ENCODE data around the gene CSRNP2.

CSRNP2 gene

DNA sequence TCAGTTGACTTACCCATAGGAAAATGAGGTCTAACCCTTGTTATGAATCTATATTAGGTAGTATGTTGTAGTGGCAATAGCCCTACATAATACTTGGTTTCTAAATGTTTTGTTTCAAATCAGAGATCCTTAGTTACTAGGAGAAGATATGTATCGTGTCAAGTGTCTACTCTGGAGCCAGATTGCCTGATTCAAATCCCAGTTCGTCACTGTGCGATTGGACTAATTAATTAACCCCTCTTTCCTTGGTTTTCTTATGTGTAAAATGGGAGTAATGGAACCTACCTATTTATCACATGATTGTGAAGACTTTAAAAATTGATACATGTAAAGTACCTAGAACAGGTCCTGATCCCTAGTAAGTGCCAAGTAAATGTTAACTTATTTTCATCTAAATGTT lies 33.9 kb downstream of the CSRNP2 start:
- no peak overlapping the region for H3K27ac ChIP-seq
- DNase-seq: no peak
- TF ChIP-seq, protein P1, sequence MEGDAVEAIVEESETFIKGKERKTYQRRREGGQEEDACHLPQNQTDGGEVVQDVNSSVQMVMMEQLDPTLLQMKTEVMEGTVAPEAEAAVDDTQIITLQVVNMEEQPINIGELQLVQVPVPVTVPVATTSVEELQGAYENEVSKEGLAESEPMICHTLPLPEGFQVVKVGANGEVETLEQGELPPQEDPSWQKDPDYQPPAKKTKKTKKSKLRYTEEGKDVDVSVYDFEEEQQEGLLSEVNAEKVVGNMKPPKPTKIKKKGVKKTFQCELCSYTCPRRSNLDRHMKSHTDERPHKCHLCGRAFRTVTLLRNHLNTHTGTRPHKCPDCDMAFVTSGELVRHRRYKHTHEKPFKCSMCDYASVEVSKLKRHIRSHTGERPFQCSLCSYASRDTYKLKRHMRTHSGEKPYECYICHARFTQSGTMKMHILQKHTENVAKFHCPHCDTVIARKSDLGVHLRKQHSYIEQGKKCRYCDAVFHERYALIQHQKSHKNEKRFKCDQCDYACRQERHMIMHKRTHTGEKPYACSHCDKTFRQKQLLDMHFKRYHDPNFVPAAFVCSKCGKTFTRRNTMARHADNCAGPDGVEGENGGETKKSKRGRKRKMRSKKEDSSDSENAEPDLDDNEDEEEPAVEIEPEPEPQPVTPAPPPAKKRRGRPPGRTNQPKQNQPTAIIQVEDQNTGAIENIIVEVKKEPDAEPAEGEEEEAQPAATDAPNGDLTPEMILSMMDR (IDR thresholded peaks at IDR 0.05; ENCODE audit: low read depth, low read length, missing control alignments): no peak
- H3K36me3 ChIP-seq (replicated peaks): peaks cover 14% of the 10 kb centered on the region
- peak overlapping the region; percentile 91 for H3K4me3 ChIP-seq (ENCODE audit: low read depth, low read length)
- H3K27me3 ChIP-seq (replicated peaks): no peaks in the 10 kb centered on the region
- in situ Hi-C loops (cut with HindIII; ENCODE audit: low pct_ligation_motif_present, low sequenced_read_pairs): no loop called here

DNA sequence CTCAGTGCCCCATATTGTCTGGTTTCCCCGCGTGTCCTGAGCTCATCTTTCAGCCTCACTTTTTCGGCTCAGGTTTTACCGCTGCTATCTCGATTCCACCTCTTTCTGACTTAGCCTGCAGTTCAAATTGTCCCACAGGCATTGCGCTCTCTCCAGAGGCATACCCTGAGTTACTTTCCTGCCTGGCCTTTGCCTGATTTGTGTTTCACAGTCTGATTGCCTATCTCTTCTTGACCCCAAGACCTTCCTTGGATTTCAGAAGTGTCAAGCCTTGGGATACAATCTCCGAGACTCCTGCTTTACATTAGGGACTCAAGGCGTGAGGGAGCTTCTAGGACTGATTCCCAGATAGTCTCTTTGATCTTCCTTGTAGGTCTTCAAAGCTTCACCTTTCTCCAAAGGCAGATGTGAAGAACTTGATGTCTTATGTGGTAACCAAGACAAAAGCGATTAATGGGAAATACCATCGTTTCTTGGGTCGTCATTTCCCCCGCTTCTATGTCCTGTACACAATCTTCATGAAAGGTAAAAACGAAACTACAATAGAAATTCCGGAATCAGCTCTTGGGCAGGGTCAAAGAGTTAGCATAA lies 34.6 kb downstream of the CSRNP2 start:
- peak overlapping the region; percentile 91 for H3K4me3 ChIP-seq (ENCODE audit: low read depth, low read length)
- TF ChIP-seq, protein P1 (IDR thresholded peaks at IDR 0.05; ENCODE audit: low read depth, low read length, missing control alignments): no peak
- H3K36me3 ChIP-seq (replicated peaks): peaks cover 9% of the 10 kb centered on the region
- in situ Hi-C loops (cut with HindIII; ENCODE audit: low pct_ligation_motif_present, low sequenced_read_pairs): no loop called here
- no peak overlapping the region for H3K27ac ChIP-seq
- no peaks in the 10 kb centered on the region for H3K27me3 ChIP-seq (replicated peaks)
- DNase-seq: no peak

DNA sequence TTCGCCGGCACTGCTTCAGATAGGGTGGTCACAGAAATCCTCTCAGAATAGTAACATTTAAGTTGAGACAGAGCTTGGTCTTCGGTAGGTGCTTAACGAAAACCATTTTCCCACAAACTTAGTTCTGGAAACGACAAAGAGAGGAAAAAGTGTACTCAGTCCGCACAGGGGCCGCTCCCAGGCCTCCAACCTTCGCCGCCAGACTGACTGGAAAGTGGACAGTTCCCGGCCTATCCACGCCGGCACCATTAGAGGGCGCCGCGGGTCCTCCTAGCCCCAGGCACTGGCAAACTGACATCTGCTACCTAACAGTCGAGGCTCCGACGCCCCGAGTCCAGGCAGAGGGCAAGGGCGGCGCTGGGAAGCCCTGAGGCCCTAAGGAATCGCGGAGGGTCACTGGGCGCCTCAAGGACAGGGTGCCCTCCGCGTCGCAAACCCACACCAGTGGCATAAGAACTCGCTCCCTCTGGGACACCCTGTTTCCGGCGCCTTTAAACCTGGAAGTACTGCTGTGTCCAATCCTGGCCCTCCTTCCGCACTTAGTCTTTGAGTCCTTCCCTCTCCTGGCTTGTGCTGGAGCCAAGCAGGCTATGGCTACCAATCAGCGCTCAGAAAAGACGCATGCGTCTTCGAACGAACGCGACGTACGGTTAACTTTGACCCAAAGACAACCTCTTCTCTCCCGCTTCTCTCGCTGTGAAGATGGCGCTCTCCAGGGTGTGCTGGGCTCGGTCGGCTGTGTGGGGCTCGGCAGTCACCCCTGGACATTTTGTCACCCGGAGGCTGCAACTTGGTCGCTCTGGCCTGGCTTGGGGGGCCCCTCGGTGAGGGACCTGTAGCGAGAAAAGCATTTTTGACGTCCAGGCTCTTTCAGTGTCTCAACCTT lies 35.5 kb downstream of the CSRNP2 start, which contains the start of gene LETMD1:
TSS of gene LETMD1 (plus strand) at position 673 of the 886 bp plus-strand sequence. CDS start at position 703, 30 bp downstream.
- peak; percentile 98 for DNase-seq
- TF ChIP-seq, protein P1 (IDR thresholded peaks at IDR 0.05; ENCODE audit: low read depth, low read length, missing control alignments): peak; percentile 96
- H3K4me3 ChIP-seq (ENCODE audit: low read depth, low read length): peak within 1 kb of the TSS; percentile 91
- in situ Hi-C loops (cut with HindIII; ENCODE audit: low pct_ligation_motif_present, low sequenced_read_pairs): no loop called here
- H3K27me3 ChIP-seq (replicated peaks): no peaks in the 10 kb centered on the region
- H3K36me3 ChIP-seq (replicated peaks): peaks cover 2% of the 10 kb centered on the region
- H3K27ac ChIP-seq: peak within 1 kb of the TSS; percentile 57

DNA sequence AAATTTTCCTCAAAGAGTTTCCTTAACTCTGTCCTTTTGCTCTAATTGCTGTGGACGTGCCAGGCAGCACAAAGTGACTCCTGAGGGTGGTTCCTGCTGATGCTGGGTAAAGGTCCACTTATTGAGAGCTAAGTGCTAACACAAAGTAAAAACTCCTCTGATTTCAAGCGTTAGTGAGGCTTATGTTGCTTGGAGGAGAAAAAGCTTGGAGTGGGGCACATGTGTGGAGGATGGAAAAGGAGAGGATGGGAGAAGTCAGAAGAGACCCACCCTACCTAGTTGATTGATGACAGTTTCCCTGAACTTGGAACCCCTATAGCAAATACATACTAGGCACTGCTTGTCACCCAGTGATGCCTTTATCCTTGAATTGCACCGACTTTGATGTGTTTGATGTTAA lies 47.1 kb downstream of the CSRNP2 start:
- Histone ChIP-seq H3K4me3 (ENCODE audit: low read depth, low read length) (no peak overlapping the region), H3K36me3 (replicated peaks) (no peaks in the 10 kb centered on the region), H3K27me3 (replicated peaks) (no peaks in the 10 kb centered on the region), H3K27ac (no peak overlapping the region)
- TF ChIP-seq, protein P1 (IDR thresholded peaks at IDR 0.05; ENCODE audit: low read depth, low read length, missing control alignments): no peak
- in situ Hi-C loops (cut with HindIII; ENCODE audit: low pct_ligation_motif_present, low sequenced_read_pairs): no loop called here
- no peak for DNase-seq

DNA sequence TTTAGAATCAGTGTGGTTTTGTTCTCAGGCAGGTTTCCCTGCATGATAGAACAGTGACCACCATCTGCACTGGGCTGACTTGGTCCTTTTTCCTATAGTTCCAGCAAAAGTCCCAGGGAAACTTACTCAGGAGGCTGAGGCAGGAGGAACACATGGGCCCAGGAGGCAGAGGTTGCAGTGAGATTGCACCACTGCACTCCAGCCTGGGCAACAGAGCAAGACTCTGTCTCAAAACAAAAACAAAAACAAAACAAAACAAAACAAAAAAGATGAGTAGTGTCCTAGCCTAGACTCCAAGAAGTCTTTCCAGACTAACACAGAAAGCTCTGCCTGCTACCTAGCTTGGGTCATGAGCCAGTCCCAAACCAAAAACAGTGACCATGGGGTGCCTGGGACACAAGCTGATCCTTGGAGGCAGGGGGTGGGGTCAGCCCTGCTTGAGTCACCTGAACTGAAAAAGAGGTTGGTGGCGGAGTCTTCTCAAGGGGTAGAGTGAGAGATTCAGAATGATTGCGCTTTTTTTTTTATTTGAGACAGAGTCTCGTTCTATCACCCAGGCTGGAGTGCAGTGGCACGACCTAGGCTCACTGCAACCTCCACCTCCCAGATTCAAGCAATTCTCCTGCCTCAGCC lies 49.8 kb downstream of the CSRNP2 start:
- in situ Hi-C loops (cut with HindIII; ENCODE audit: low pct_ligation_motif_present, low sequenced_read_pairs): no loop called here
- DNase-seq: no peak
- Histone ChIP-seq H3K36me3 (replicated peaks) (no peaks in the 10 kb centered on the region), H3K4me3 (ENCODE audit: low read depth, low read length) (no peak overlapping the region), H3K27ac (no peak overlapping the region), H3K27me3 (replicated peaks) (no peaks in the 10 kb centered on the region)
- TF ChIP-seq, protein P1 (IDR thresholded peaks at IDR 0.05; ENCODE audit: low read depth, low read length, missing control alignments): no peak

Data from brain microvascular endothelial cell (primary cell).